Cerebellar nuclear complex (tissue), 1 donor: ENCODE measurements around the gene PSMC5.
"Not testable (repeated sequence)": the region's sequence is repeated elsewhere in the genome, so short reads cannot be mapped to it uniquely, and the experiment has no call there.

ENCODE experiments used
- DNase-seq, 2 experiments: peaks; one replicate each; lab custom pipeline; 2025; lab: John Stamatoyannopoulos, UW

PSMC5 gene

GRCh38 chr17:63871646-63872365 is 44.6 kb downstream of the PSMC5 start:
- not testable (repeated sequence) for DNase-seq

- not testable (repeated sequence) for DNase-seq
Measured at GRCh38 chr17:63873577-63873976, 46.3 kb downstream of the PSMC5 start, which contains the start of gene CSH2. Gene CSH2, minus strand, starts transcription at chr17:63873677. Its CDS starts 63 bp downstream, at chr17:63873614.

- not testable (repeated sequence) for DNase-seq
Measured at GRCh38 chr17:63874061-63874626, 46.9 kb downstream of the PSMC5 start.

- DNase-seq = not testable (repeated sequence)
Measured at GRCh38 chr17:63874693-63875092, 47.5 kb downstream of the PSMC5 start.

- not testable (repeated sequence) for DNase-seq
Measured at GRCh38 chr17:63878413-63878812, 51.2 kb downstream of the PSMC5 start.

GRCh38 chr17:63880706-63881105 is 53.5 kb downstream of the PSMC5 start:
- DNase-seq = no peak

- not testable (repeated sequence) for DNase-seq
Measured at GRCh38 chr17:63881337-63881736, 54.1 kb downstream of the PSMC5 start.
